Measurements from ENCODE around the gene MRPS23.

Gene MRPS23

GRCh38 chr17:57864273-57864672 is 14.4 kb upstream of the MRPS23 start:
- Histone ChIP-seq H2BK120ac (ENCODE audit: low read depth, low read length) (no peak overlapping the region), H3K4me1 (ENCODE audit: control insufficient read depth in 2 of 2, insufficient read depth in 1 of 2, low read depth in 1 of 2, low read length in 2 of 2) (peaks cover 7 to 33% of the 10 kb centered on the region in 2 donors), H4K91ac (ENCODE audit: low read depth, low read length, poor library complexity) (no peak overlapping the region), H3K9ac (ENCODE audit: low read depth, low read length, poor library complexity) (no peak overlapping the region), H2AFZ (ENCODE audit: low read length) (no peak overlapping the region), H2BK5ac (ENCODE audit: low read length) (no peak overlapping the region), H3K4me3 (ENCODE audit: low read length in 2 of 2) (no peak overlapping the region), H3K79me1 (ENCODE audit: low read depth, low read length) (no peaks in the 10 kb centered on the region), H3K27ac (replicated peaks; ENCODE audit: low read length) (no peak overlapping the region), H2BK15ac (ENCODE audit: low read length) (no peak overlapping the region), H2BK12ac (ENCODE audit: low read length) (no peak overlapping the region), H3K18ac (ENCODE audit: low read length) (no peak overlapping the region), H2AK5ac (ENCODE audit: low read depth, low read length) (no peak overlapping the region), H3K23ac (ENCODE audit: low read depth, low read length, poor library complexity) (no peak overlapping the region), H3K14ac (ENCODE audit: low read length) (no peak overlapping the region), H3K4ac (ENCODE audit: low read length) (no peak overlapping the region), H3K4me2 (ENCODE audit: insufficient read depth, low read length, poor library complexity, severe bottlenecking) (no peak overlapping the region), H3K36me3 (replicated peaks in 1 of 2; ENCODE audit: control insufficient read depth in 2 of 2, insufficient read depth in 2 of 2, low read length in 2 of 2) (peaks cover 4 to 80% of the 10 kb centered on the region in 2 donors), H3K27me3 (ENCODE audit: control insufficient read depth in 3 of 3, insufficient read depth in 3 of 3, low read depth in 1 of 3, low read length in 3 of 3) (peaks cover 0 to 21% (median 0%) of the 10 kb centered on the region in 3 experiments), H3K9me3 (replicated peaks in 1 of 2; ENCODE audit: control insufficient read depth in 2 of 2, insufficient read depth in 1 of 2, low read depth in 1 of 2, low read length in 2 of 2) (peaks cover 0 to under 1% of the 10 kb centered on the region in 2 donors), H4K8ac (ENCODE audit: low read depth, low read length) (no peak overlapping the region)
- no CpG with 5 or more reads among the region's 8 CpGs for WGBS, 2 donors (ENCODE audit: extremely low coverage in 2 of 2, insufficient read length in 2 of 2, insufficient replicate concordance in 1 of 2)
- DNase-seq (ENCODE audit: low spot score) = no peak

- Histone ChIP-seq H2BK15ac (ENCODE audit: low read length) (no peak overlapping the region), H3K23ac (ENCODE audit: low read depth, low read length, poor library complexity) (peak overlapping the region; percentile 12), H4K8ac (ENCODE audit: low read depth, low read length) (no peak overlapping the region), H3K79me1 (ENCODE audit: low read depth, low read length) (no peaks in the 10 kb centered on the region), H3K36me3 (replicated peaks in 1 of 2; ENCODE audit: control insufficient read depth in 2 of 2, insufficient read depth in 2 of 2, low read length in 2 of 2) (peaks cover 3 to 67% of the 10 kb centered on the region in 2 donors), H4K91ac (ENCODE audit: low read depth, low read length, poor library complexity) (peak overlapping the region; percentile 77), H3K9ac (ENCODE audit: low read depth, low read length, poor library complexity) (no peak overlapping the region), H3K27me3 (ENCODE audit: control insufficient read depth in 3 of 3, insufficient read depth in 3 of 3, low read depth in 1 of 3, low read length in 3 of 3) (peaks cover 0 to 21% (median 0%) of the 10 kb centered on the region in 3 experiments), H3K4me3 (ENCODE audit: low read length in 2 of 2) (no peak overlapping the region), H3K14ac (ENCODE audit: low read length) (no peak overlapping the region), H2AFZ (ENCODE audit: low read length) (no peak overlapping the region), H3K4me1 (ENCODE audit: control insufficient read depth in 2 of 2, insufficient read depth in 1 of 2, low read depth in 1 of 2, low read length in 2 of 2) (peaks cover 2 to 23% of the 10 kb centered on the region in 2 donors), H3K27ac (replicated peaks; ENCODE audit: low read length) (no peak overlapping the region), H2AK5ac (ENCODE audit: low read depth, low read length) (peak overlapping the region; percentile 78), H2BK12ac (ENCODE audit: low read length) (peak overlapping the region; percentile 24), H3K9me3 (replicated peaks in 1 of 2; ENCODE audit: control insufficient read depth in 2 of 2, insufficient read depth in 1 of 2, low read depth in 1 of 2, low read length in 2 of 2) (no peaks in the 10 kb centered on the region), H3K4ac (ENCODE audit: low read length) (no peak overlapping the region), H3K18ac (ENCODE audit: low read length) (peak overlapping the region; percentile 88), H2BK5ac (ENCODE audit: low read length) (peak overlapping the region; percentile 3), H3K4me2 (ENCODE audit: insufficient read depth, low read length, poor library complexity, severe bottlenecking) (no peak overlapping the region), H2BK120ac (ENCODE audit: low read depth, low read length) (no peak overlapping the region)
- no peak for DNase-seq (ENCODE audit: low spot score)
- no CpG with 5 or more reads among the region's 16 CpGs for WGBS, 2 donors (ENCODE audit: extremely low coverage in 2 of 2, insufficient read length in 2 of 2, insufficient replicate concordance in 1 of 2)
These were observed 13.1 kb upstream of the MRPS23 start for GRCh38 chr17:57862694-57863667.

GRCh38 chr17:57861790-57862693 is 12.2 kb upstream of the MRPS23 start:
- no peak overlapping the region for H2AFZ ChIP-seq (ENCODE audit: low read length)
- no peak for DNase-seq (ENCODE audit: low spot score)
- H3K27me3 ChIP-seq (ENCODE audit: control insufficient read depth in 3 of 3, insufficient read depth in 3 of 3, low read depth in 1 of 3, low read length in 3 of 3) = peaks cover 0 to 20% (median 0%) of the 10 kb centered on the region in 3 experiments
- H2BK15ac ChIP-seq (ENCODE audit: low read length) = peak overlapping the region; percentile 62
- H3K79me1 ChIP-seq (ENCODE audit: low read depth, low read length) = no peaks in the 10 kb centered on the region
- no peak overlapping the region for H4K8ac ChIP-seq (ENCODE audit: low read depth, low read length)
- H3K4me3 ChIP-seq (ENCODE audit: low read length in 2 of 2) = peak overlapping the region in 1 of 2 donors; percentile 64
- H3K4me1 ChIP-seq (ENCODE audit: control insufficient read depth in 2 of 2, insufficient read depth in 1 of 2, low read depth in 1 of 2, low read length in 2 of 2) = peaks cover 2 to 20% of the 10 kb centered on the region in 2 donors
- H4K91ac ChIP-seq (ENCODE audit: low read depth, low read length, poor library complexity) = no peak overlapping the region
- peak overlapping the region; percentile 3 for H2BK5ac ChIP-seq (ENCODE audit: low read length)
- H2BK120ac ChIP-seq (ENCODE audit: low read depth, low read length) = peak overlapping the region; percentile 82
- no peak overlapping the region for H3K4ac ChIP-seq (ENCODE audit: low read length)
- no CpG with 5 or more reads among the region's 58 CpGs for WGBS, 2 donors (ENCODE audit: extremely low coverage in 2 of 2, insufficient read length in 2 of 2, insufficient replicate concordance in 1 of 2)
- peak overlapping the region; percentile 92 for H3K4me2 ChIP-seq (ENCODE audit: insufficient read depth, low read length, poor library complexity, severe bottlenecking)
- H3K9me3 ChIP-seq (replicated peaks in 1 of 2; ENCODE audit: control insufficient read depth in 2 of 2, insufficient read depth in 1 of 2, low read depth in 1 of 2, low read length in 2 of 2) = no peaks in the 10 kb centered on the region
- H3K36me3 ChIP-seq (replicated peaks in 1 of 2; ENCODE audit: control insufficient read depth in 2 of 2, insufficient read depth in 2 of 2, low read length in 2 of 2) = peaks cover 3 to 58% of the 10 kb centered on the region in 2 donors
- peak overlapping the region; percentile 12 for H3K23ac ChIP-seq (ENCODE audit: low read depth, low read length, poor library complexity)
- H3K27ac ChIP-seq (replicated peaks; ENCODE audit: low read length) = no peak overlapping the region
- H3K14ac ChIP-seq (ENCODE audit: low read length) = peak overlapping the region; percentile 25
- H3K18ac ChIP-seq (ENCODE audit: low read length) = peak overlapping the region; percentile 88
- H2BK12ac ChIP-seq (ENCODE audit: low read length) = peak overlapping the region; percentile 24
- peak overlapping the region; percentile 80 for H3K9ac ChIP-seq (ENCODE audit: low read depth, low read length, poor library complexity)
- H2AK5ac ChIP-seq (ENCODE audit: low read depth, low read length) = peak overlapping the region; percentile 78

Measured in neuronal stem cell (in vitro differentiated cells).